Keratinocyte (primary cell): ENCODE results near the gene SLC9C2. TPM values are rescaled to one million over a fixed set of nuclear protein-coding genes. Genes with fewer than 3 reads are reported as not detected.

Experiments
- DNase-seq: peaks from one replicate; pipeline ENCODE4 v3.0.0-alpha.2; 2011; ENCODE audit warnings: low read depth, missing footprints, low spot score
- FAIRE-seq: peaks from 2 replicates; lab custom pipeline; 2011; peaks lifted over from hg19 to GRCh38; lab: Jason Lieb, UNC
- H2AFZ ChIP-seq: 2 replicates; pipeline ENCODE4 v1.6.0; 2012; ENCODE audit warnings: low read length, control low read depth, inconsistent platforms; ENCODE audit not compliant: control insufficient read depth
- H3K27ac ChIP-seq: 2 replicates; pipeline ENCODE4 v1.5.1; 2011; ENCODE audit warnings: low read length; ENCODE audit not compliant: control insufficient read depth, insufficient read depth
- H3K27me3 ChIP-seq: 3 replicates; pipeline ENCODE4 v1.6.0; 2011; ENCODE audit warnings: low read length; ENCODE audit not compliant: control insufficient read depth, insufficient read depth; ENCODE audit errors: extremely low read depth
- H3K36me3 ChIP-seq, 2 experiments: 2 replicates in 1 of 2; 3 replicates in 1 of 2; pipeline ENCODE4 v1.5.1; 2011; ENCODE audit warnings: low read length in 2 of 2, mild to moderate bottlenecking in 1 of 2; ENCODE audit not compliant: control insufficient read depth in 2 of 2, insufficient read depth in 2 of 2; ENCODE audit errors: extremely low read depth in 1 of 2
- H3K4me1 ChIP-seq: 3 replicates; pipeline ENCODE4 v1.5.1; 2011; ENCODE audit warnings: low read length; ENCODE audit not compliant: control insufficient read depth, insufficient read depth; ENCODE audit errors: extremely low read depth
- H3K4me2 ChIP-seq: 3 replicates; pipeline ENCODE4 v1.6.0; 2011; ENCODE audit warnings: low read depth, low read length; ENCODE audit not compliant: control insufficient read depth, insufficient read depth; ENCODE audit errors: extremely low read depth
- H3K4me3 ChIP-seq, 3 experiments: fragments of 200-600 bp in 1 of 3; sonication (generic) in 1 of 3; 2 replicates in 2 of 3; 3 replicates in 1 of 3; pipeline ENCODE4 v1.5.1; 2011 to 2016; ENCODE audit warnings: low read length in 3 of 3, mild to moderate bottlenecking in 3 of 3, control low read depth in 2 of 3, inconsistent platforms in 1 of 3, low read depth in 1 of 3, mixed read lengths in 1 of 3, mixed run types in 1 of 3, moderate library complexity in 1 of 3; ENCODE audit not compliant: control insufficient read depth in 2 of 3, insufficient read depth in 2 of 3; ENCODE audit errors: extremely low read depth in 1 of 3
- H3K79me2 ChIP-seq: 2 replicates; pipeline ENCODE4 v1.6.0; 2012; ENCODE audit warnings: low read length; ENCODE audit not compliant: control insufficient read depth, insufficient read depth
- H3K9ac ChIP-seq: 3 replicates; pipeline ENCODE4 v1.6.0; 2011; ENCODE audit warnings: low read length; ENCODE audit not compliant: control insufficient read depth, insufficient read depth; ENCODE audit errors: extremely low read depth
- H3K9me1 ChIP-seq: 3 replicates; pipeline ENCODE4 v1.6.0; 2011; ENCODE audit warnings: low read length; ENCODE audit not compliant: control insufficient read depth, insufficient read depth; ENCODE audit errors: extremely low read depth
- H3K9me3 ChIP-seq: 2 replicates; pipeline ENCODE4 v1.5.1; 2012; ENCODE audit warnings: low read depth, low read length; ENCODE audit not compliant: control insufficient read depth
- H4K20me1 ChIP-seq: 3 replicates; pipeline ENCODE4 v1.6.0; 2011; ENCODE audit warnings: low read length; ENCODE audit not compliant: control insufficient read depth, insufficient read depth; ENCODE audit errors: extremely low read depth
- EZH2 ChIP-seq: IDR thresholded peaks from one replicate; pipeline ENCODE4 v1.6.1; 2012; ENCODE audit warnings: inconsistent platforms, mild to moderate bottlenecking, low read length, moderate library complexity
- dilution Hi-C: fragments of 300-500 bp; cut with MboI; formaldehyde crosslinking; loops from one replicate; pipeline ENCODE4 v1.7.0; 2020; ENCODE audit warnings: low sequenced_read_pairs; ENCODE audit not compliant: extremely low pct_ligation_motif_present
- polyA plus RNA-seq, 5 experiments: library from polyadenylated mRNA; depleted of rRNA in 3 of 5; stranded (reverse) in 3 of 5; stranded (forward) in 1 of 5; unstranded in 1 of 5; fragments of >200 nt; gene quantifications; 1 replicate in 1 of 5; 2 replicates in 3 of 5; 3 replicates in 1 of 5; pipeline versions ENCODE4 v1.2.1 to v1.2.3, GENCODE V29; 2011 to 2012; ENCODE audit warnings: missing spikeins in 2 of 5, low read depth in 1 of 5, low replicate concordance in 1 of 5
- TF ChIP-seq, protein P1 (sequence below), 3 experiments: IDR thresholded peaks in 1 of 3; conservative IDR thresholded peaks in 1 of 3; optimal IDR thresholded peaks in 1 of 3; 2 replicates in 2 of 3; 3 replicates in 1 of 3; pipeline versions ENCODE3 to v1.5.1; 2011; ENCODE audit warnings: low read length in 3 of 3, mild to moderate bottlenecking in 3 of 3, moderate library complexity in 2 of 3, control low read depth in 1 of 3, inconsistent platforms in 1 of 3; ENCODE audit not compliant: insufficient read depth in 2 of 3; ENCODE audit errors: extremely low read depth in 1 of 3

Gene SLC9C2
- polyA plus RNA-seq, 1 donor (not counting 4 experiments of a cell fraction or from before 2014, with no cell fraction given) = not detected

DNA sequence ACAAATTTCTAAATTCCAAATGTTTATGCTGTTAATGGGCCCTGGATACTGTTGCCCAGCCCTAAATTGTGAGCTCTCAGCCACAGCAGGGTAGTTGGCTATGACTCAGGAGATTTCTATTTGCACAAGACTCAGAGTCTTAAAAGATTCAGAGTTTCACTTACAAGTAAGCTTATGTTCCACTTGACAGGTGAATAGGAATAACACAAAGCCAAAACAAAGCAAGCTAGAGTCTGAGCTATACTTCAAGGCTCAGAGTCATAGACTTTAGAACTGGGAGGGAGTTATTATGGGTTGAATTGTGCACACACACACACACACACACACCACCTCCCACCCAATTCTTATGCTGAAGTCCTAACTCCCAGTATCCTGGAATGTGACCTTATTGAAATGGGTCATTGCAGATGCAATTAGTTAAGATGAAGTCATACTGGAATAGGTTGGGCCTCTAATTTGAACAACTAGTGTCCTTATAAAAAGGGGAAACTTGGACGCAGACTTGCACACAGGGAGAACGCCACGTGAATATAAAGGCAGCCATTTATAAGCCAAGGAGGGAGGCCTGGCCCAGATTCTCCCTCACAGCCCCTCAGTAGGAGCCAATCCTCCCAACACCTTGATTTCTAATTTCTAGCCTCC lies 95.5 kb downstream of the SLC9C2 start:
- dilution Hi-C loops = no loop called here
- Histone ChIP-seq H3K9ac (no peak overlapping the region), H3K27me3 (no peaks in the 10 kb centered on the region), H3K9me3 (no peaks in the 10 kb centered on the region), H2AFZ (no peak overlapping the region), H3K9me1 (no peaks in the 10 kb centered on the region), H3K27ac (no peak overlapping the region), H4K20me1 (no peaks in the 10 kb centered on the region), H3K4me1 (no peaks in the 10 kb centered on the region), H3K4me2 (no peak overlapping the region), H3K79me2 (no peaks in the 10 kb centered on the region), H3K4me3 (no peak overlapping the region), H3K36me3 (no peaks in the 10 kb centered on the region)
- FAIRE-seq = no peak
- TF ChIP-seq, protein P1, sequence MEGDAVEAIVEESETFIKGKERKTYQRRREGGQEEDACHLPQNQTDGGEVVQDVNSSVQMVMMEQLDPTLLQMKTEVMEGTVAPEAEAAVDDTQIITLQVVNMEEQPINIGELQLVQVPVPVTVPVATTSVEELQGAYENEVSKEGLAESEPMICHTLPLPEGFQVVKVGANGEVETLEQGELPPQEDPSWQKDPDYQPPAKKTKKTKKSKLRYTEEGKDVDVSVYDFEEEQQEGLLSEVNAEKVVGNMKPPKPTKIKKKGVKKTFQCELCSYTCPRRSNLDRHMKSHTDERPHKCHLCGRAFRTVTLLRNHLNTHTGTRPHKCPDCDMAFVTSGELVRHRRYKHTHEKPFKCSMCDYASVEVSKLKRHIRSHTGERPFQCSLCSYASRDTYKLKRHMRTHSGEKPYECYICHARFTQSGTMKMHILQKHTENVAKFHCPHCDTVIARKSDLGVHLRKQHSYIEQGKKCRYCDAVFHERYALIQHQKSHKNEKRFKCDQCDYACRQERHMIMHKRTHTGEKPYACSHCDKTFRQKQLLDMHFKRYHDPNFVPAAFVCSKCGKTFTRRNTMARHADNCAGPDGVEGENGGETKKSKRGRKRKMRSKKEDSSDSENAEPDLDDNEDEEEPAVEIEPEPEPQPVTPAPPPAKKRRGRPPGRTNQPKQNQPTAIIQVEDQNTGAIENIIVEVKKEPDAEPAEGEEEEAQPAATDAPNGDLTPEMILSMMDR (optimal IDR thresholded peaks at IDR 0.05 in 1 of 3, IDR thresholded peaks at IDR 0.05 in 1 of 3, conservative IDR thresholded peaks at IDR 0.05 in 1 of 3; ENCODE audit: extremely low read depth in 1 of 3, insufficient read depth in 2 of 3, low read length in 3 of 3) = no peak
- no peak for TF ChIP-seq EZH2
- no peak for DNase-seq

DNA sequence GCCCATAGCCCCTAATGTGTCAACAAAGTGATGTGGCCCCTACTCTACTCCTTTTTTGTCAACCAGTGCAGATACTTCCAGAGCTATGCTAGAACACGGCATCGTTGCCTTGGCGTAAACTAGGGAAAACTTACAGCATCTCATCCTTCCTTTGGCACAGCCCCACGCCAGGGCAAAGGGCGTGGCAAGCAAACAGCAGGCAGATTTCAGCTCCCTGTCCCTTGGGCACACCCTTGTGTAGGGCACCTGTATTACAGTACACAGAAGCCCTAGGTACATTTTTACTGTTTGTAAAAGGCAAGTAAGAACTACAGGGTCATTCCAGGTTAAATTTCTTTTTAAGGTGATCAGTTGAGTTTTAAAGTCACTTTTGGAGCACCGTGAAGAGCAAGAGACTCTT lies 96.4 kb downstream of the SLC9C2 start:
- H3K4me3 ChIP-seq = no peak overlapping the region
- H3K27ac ChIP-seq = no peak overlapping the region

More for the DNA sequence above, 96.4 kb downstream of the SLC9C2 start:
- FAIRE-seq (no peak), DNase-seq (no peak)
- dilution Hi-C loops = no loop called here
- Histone ChIP-seq H3K9ac (no peak overlapping the region), H3K27me3 (no peaks in the 10 kb centered on the region), H4K20me1 (no peaks in the 10 kb centered on the region), H3K9me3 (no peaks in the 10 kb centered on the region), H3K79me2 (no peaks in the 10 kb centered on the region), H3K9me1 (no peaks in the 10 kb centered on the region), H3K4me1 (no peaks in the 10 kb centered on the region), H3K36me3 (no peaks in the 10 kb centered on the region), H2AFZ (no peak overlapping the region), H3K4me2 (no peak overlapping the region)
- TF ChIP-seq EZH2 = no peak
- TF ChIP-seq, protein P1 (optimal IDR thresholded peaks at IDR 0.05 in 1 of 3, IDR thresholded peaks at IDR 0.05 in 1 of 3, conservative IDR thresholded peaks at IDR 0.05 in 1 of 3; ENCODE audit: extremely low read depth in 1 of 3, insufficient read depth in 2 of 3, low read length in 3 of 3) = peak; percentile 51 to 63 (median 54)
